ENCODE data around the gene KCNH5. TPM values are rescaled to one million over a fixed set of nuclear protein-coding genes. Genes with fewer than 3 reads are reported as not detected.

The KCNH5 gene
- total RNA-seq, 2 experiments from 2014 or later: not detected

DNA sequence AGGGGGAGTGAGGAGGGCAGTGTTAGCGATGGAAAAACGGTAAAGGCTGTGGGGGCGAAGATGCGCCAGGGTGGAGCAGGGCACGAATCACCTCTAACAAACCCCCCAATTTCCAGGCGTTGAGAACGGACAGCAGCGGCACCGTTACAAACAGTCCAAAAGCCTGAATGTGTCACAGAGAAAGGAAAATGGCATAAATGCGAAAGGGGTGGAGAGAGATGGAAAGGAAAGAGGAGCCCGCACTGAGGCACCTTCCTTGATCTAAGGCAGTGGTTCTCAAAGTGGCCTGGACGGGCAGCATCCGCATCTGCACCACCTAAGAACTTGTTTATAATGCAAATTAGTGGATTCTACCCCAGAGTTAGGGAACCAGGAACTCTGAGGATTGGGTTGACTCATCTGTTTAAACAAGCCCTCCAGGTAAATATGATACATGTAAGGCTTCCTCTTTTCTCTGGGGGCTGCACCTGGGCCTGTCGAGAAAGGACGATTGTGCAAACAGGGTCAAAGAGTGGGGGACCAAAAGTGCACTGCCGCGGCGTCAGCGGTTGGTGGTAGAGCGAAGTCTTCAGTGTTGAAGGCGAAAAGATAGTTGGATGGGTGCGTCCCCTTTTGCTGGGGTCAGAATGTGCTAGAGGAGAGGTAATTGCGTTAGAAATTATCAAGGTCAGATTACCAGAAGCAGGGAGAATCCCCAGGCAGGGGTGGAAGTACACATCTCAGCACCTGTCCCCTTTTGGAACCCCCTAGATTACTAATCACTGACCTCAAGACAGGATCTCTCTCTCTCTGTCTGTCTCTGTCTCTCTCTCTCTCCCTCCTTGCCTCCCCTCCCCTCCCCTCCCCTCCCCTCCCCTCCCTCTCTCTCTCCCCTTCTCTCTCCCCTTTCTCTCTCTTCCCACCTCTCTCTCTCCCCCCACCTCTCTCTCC is 1.3 kb upstream of the KCNH5 start:
- Histone ChIP-seq H3K9me3 (ENCODE audit: control insufficient read depth in 1 of 2, insufficient read depth in 1 of 2, low read length in 2 of 2) (peaks cover 0 to 9% of the 10 kb centered on the region in 2 experiments), H3K27ac (ENCODE audit: low read depth in 1 of 2, low read length in 2 of 2) (no peak overlapping the region), H3K27me3 (ENCODE audit: control insufficient read depth in 1 of 2, insufficient read depth in 2 of 2, low read length in 2 of 2) (peaks cover 16 to 42% of the 10 kb centered on the region in 2 experiments), H3K4me3 (ENCODE audit: low read length) (no peak overlapping the region), H3K36me3 (ENCODE audit: insufficient read depth, low read length) (no peaks in the 10 kb centered on the region), H3K4me1 (ENCODE audit: insufficient read depth, low read length) (no peaks in the 10 kb centered on the region)
- H3K4me3 Mint-ChIP-seq: no peak overlapping the region
- H3K36me3 Mint-ChIP-seq (ENCODE audit: low read depth): no peaks in the 10 kb centered on the region
- POLR2A ChIA-PET: no interaction called here
- no peak overlapping the region for H3K27ac Mint-ChIP-seq
- peaks cover 57% of the 10 kb centered on the region for H3K27me3 Mint-ChIP-seq
- no peaks in the 10 kb centered on the region for H3K4me1 Mint-ChIP-seq (ENCODE audit: low read depth)
- intact Hi-C loops (cut with DNase I, micrococcal nuclease): no loop called here
- no peak for ATAC-seq (ENCODE audit: poor library complexity)
- CTCF ChIA-PET: no interaction called here
- no peaks in the 10 kb centered on the region for H3K9me3 Mint-ChIP-seq
- TF ChIP-seq, protein P1, sequence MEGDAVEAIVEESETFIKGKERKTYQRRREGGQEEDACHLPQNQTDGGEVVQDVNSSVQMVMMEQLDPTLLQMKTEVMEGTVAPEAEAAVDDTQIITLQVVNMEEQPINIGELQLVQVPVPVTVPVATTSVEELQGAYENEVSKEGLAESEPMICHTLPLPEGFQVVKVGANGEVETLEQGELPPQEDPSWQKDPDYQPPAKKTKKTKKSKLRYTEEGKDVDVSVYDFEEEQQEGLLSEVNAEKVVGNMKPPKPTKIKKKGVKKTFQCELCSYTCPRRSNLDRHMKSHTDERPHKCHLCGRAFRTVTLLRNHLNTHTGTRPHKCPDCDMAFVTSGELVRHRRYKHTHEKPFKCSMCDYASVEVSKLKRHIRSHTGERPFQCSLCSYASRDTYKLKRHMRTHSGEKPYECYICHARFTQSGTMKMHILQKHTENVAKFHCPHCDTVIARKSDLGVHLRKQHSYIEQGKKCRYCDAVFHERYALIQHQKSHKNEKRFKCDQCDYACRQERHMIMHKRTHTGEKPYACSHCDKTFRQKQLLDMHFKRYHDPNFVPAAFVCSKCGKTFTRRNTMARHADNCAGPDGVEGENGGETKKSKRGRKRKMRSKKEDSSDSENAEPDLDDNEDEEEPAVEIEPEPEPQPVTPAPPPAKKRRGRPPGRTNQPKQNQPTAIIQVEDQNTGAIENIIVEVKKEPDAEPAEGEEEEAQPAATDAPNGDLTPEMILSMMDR (IDR thresholded peaks at IDR 0.05): no peak
- no peak for DNase-seq

DNA sequence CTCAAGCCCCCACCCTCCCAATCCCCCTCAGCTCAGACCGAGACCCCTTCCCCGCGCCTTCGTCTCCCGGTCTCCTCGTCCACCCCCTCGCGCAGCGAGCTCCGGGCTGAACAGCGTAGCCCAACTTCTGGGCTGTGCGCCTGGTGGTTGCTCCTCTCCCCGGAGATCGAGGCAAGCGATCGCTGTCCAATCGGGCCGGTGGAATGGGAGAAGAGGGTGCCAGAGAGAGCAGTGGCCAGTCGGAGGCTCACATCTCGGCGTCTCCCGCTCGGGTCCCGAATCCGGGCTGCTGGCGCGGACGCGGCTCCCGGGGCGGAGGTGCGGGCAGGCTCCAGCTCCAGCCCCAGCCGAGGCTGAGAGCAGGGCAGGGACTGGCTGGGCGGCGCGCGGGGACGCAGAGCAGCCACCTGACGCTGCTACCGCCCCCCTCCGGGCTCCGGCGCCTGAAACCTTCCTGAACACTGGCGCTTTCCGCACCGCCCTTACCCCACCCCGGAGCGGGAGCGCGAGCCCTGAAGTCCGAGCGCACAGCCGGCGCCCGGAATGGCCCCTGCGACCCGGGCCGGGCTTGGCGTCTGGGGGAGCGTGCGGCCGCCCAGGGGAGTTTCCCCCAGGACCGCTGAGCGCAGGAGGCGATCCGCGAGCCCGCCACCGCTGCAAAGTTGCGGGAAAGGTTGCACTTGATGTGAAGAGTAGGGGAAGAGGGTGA is 508 bp upstream of the KCNH5 start:
- ChIA-PET CTCF (no interaction called here), POLR2A (no interaction called here)
- ATAC-seq (ENCODE audit: poor library complexity): no peak
- Mint-ChIP-seq H3K27me3 (peaks cover 57% of the 10 kb centered on the region), H3K36me3 (ENCODE audit: low read depth) (no peaks in the 10 kb centered on the region), H3K27ac (no peak overlapping the region), H3K4me3 (no peak overlapping the region), H3K9me3 (no peaks in the 10 kb centered on the region), H3K4me1 (ENCODE audit: low read depth) (no peaks in the 10 kb centered on the region)
- intact Hi-C loops (cut with DNase I, micrococcal nuclease): no loop called here
- H3K27me3 ChIP-seq (ENCODE audit: control insufficient read depth in 1 of 2, insufficient read depth in 2 of 2, low read length in 2 of 2): peaks cover 16 to 47% of the 10 kb centered on the region in 2 experiments
- no peak overlapping the region for H3K27ac ChIP-seq (ENCODE audit: low read depth in 1 of 2, low read length in 2 of 2)
- peaks cover 0 to 9% of the 10 kb centered on the region in 2 experiments for H3K9me3 ChIP-seq (ENCODE audit: control insufficient read depth in 1 of 2, insufficient read depth in 1 of 2, low read length in 2 of 2)
- no peak for DNase-seq
- H3K4me1 ChIP-seq (ENCODE audit: insufficient read depth, low read length): no peaks in the 10 kb centered on the region
- no peak overlapping the region for H3K4me3 ChIP-seq (ENCODE audit: low read length)
- TF ChIP-seq, protein P1 (IDR thresholded peaks at IDR 0.05): no peak
- no peaks in the 10 kb centered on the region for H3K36me3 ChIP-seq (ENCODE audit: insufficient read depth, low read length)

DNA sequence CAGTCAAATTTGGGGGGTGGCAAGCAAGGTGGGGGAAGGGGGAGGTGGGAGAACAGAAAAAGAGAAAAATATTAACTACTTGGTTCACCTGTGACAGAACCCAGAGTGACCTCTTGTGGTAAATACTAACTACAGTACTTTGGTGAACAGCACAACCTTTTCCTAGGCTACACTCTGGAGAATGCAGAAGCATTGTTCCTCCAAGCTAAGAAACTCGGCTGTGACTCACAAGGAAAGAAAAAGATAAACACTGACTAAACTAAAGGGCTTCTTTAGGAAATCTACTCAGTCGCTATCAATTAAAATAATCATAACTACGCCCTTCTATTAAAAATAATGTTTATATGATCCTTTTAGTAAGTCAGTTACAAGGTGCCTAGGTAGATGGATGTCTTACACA is 5.4 kb downstream of the KCNH5 start:
- POLR2A ChIA-PET: no interaction called here
- ATAC-seq (ENCODE audit: poor library complexity) (no peak), DNase-seq (no peak)
- Mint-ChIP-seq H3K27me3 (peaks cover 33% of the 10 kb centered on the region), H3K27ac (no peak overlapping the region), H3K9me3 (no peaks in the 10 kb centered on the region), H3K4me1 (ENCODE audit: low read depth) (no peaks in the 10 kb centered on the region), H3K36me3 (ENCODE audit: low read depth) (no peaks in the 10 kb centered on the region), H3K4me3 (no peak overlapping the region)
- Histone ChIP-seq H3K4me1 (ENCODE audit: insufficient read depth, low read length) (no peaks in the 10 kb centered on the region), H3K27me3 (ENCODE audit: control insufficient read depth in 1 of 2, insufficient read depth in 2 of 2, low read length in 2 of 2) (peaks cover 0 to 17% of the 10 kb centered on the region in 2 experiments), H3K36me3 (ENCODE audit: insufficient read depth, low read length) (no peaks in the 10 kb centered on the region), H3K9me3 (ENCODE audit: control insufficient read depth in 1 of 2, insufficient read depth in 1 of 2, low read length in 2 of 2) (no peaks in the 10 kb centered on the region), H3K27ac (ENCODE audit: low read depth in 1 of 2, low read length in 2 of 2) (no peak overlapping the region), H3K4me3 (ENCODE audit: low read length) (no peak overlapping the region)
- CTCF ChIA-PET: no interaction called here
- intact Hi-C loops (cut with DNase I, micrococcal nuclease): no loop called here
- TF ChIP-seq, protein P1 (IDR thresholded peaks at IDR 0.05): no peak
